SK-N-SH treated with all-trans-retinoic acid at 6 μM for 48 hours (cell line): Measurements from ENCODE around the gene STC2.

ENCODE experiments used
- ATAC-seq: fragments of 200-7000 bp; cut with Tn5 transposase; 3 replicates; pipeline ENCODE4 v1.9.1; 2020; ENCODE audit warnings: mild to moderate bottlenecking, moderate library complexity
- BACH2 ChIP-seq: fragments of 250-450 bp; sonication (Bioruptor Pico); IDR thresholded peaks from 2 replicates; pipeline ENCODE4 v1.9.0; 2021; ENCODE audit warnings: mild to moderate bottlenecking, borderline replicate concordance
- CSDC2 ChIP-seq: fragments of 250-450 bp; sonication (Bioruptor Pico); IDR thresholded peaks from 2 replicates; pipeline ENCODE4 v1.5.0; 2020; ENCODE audit warnings: mild to moderate bottlenecking, moderate library complexity
- ESRRG ChIP-seq: fragments of 250-450 bp; sonication (Bioruptor Pico); IDR thresholded peaks from 2 replicates; pipeline ENCODE4 v1.6.1; 2021; ENCODE audit warnings: mild to moderate bottlenecking
- GLIS3 ChIP-seq: fragments of 250-450 bp; sonication (Bioruptor Pico); IDR thresholded peaks from 2 replicates; pipeline ENCODE4 v1.5.0; 2020; ENCODE audit warnings: mild to moderate bottlenecking, moderate library complexity
- PPARA ChIP-seq: fragments of 250-450 bp; sonication (Bioruptor Pico); IDR thresholded peaks from 2 replicates; pipeline ENCODE4 v1.5.0; 2020; ENCODE audit warnings: mild to moderate bottlenecking, borderline replicate concordance
- SNAI2 ChIP-seq: fragments of 250-450 bp; sonication (Bioruptor Pico); IDR thresholded peaks from 2 replicates; pipeline ENCODE4 v1.5.0; 2020; ENCODE audit warnings: mild to moderate bottlenecking, moderate library complexity
- TCF4 ChIP-seq: fragments of 250-450 bp; sonication (Bioruptor Pico); IDR thresholded peaks from 2 replicates; pipeline ENCODE4 v1.8.0; 2021; ENCODE audit warnings: mild to moderate bottlenecking, moderate library complexity, borderline replicate concordance
- TOX ChIP-seq: fragments of 250-450 bp; sonication (Bioruptor Pico); IDR thresholded peaks from 2 replicates; pipeline ENCODE4 v1.8.0; 2021; ENCODE audit warnings: mild to moderate bottlenecking, moderate library complexity, borderline replicate concordance
- ZC3H10 ChIP-seq: fragments of 250-450 bp; sonication (Bioruptor Pico); IDR thresholded peaks from 2 replicates; pipeline ENCODE4 v1.5.1; 2021; ENCODE audit warnings: mild to moderate bottlenecking, moderate library complexity
- ZFP3 ChIP-seq: fragments of 250-450 bp; sonication (Bioruptor Pico); IDR thresholded peaks from 2 replicates; pipeline ENCODE4 v1.5.0; 2020; ENCODE audit warnings: mild to moderate bottlenecking, moderate library complexity
- ZFP30 ChIP-seq: fragments of 450-650 bp; formaldehyde crosslinking; IDR thresholded peaks from 2 replicates; pipeline ENCODE4 v1.5.0; 2022; ENCODE audit warnings: mild to moderate bottlenecking, moderate library complexity
- ZNF565 ChIP-seq: fragments of 450-650 bp; formaldehyde crosslinking; conservative IDR thresholded peaks from 2 replicates; pipeline ENCODE4 v1.5.0; 2020; ENCODE audit warnings: low read depth, mild to moderate bottlenecking, moderate library complexity
- ZNF70 ChIP-seq: fragments of 450-650 bp; formaldehyde crosslinking; IDR thresholded peaks from 2 replicates; pipeline ENCODE4 v1.5.0; 2020; ENCODE audit warnings: mild to moderate bottlenecking, moderate library complexity
- TF ChIP-seq, protein P1 (sequence below): fragments of 250-450 bp; sonication (Bioruptor Pico); IDR thresholded peaks from 2 replicates; pipeline ENCODE4 v1.8.0; 2021; ENCODE audit warnings: low read depth, mild to moderate bottlenecking, moderate library complexity, borderline replicate concordance
- TF ChIP-seq, protein P2 (sequence below): fragments of 250-450 bp; sonication (Bioruptor Pico); IDR thresholded peaks from 2 replicates; pipeline ENCODE4 v1.5.1; 2020; ENCODE audit warnings: low read depth, mild to moderate bottlenecking, moderate library complexity
- TF ChIP-seq, protein P3 (sequence below): fragments of 250-450 bp; sonication (Bioruptor Pico); IDR thresholded peaks from 2 replicates; pipeline ENCODE4 v1.8.0; 2020; ENCODE audit warnings: mild to moderate bottlenecking, moderate library complexity, borderline replicate concordance
- TF ChIP-seq, protein P4 (sequence below): fragments of 250-450 bp; sonication (Bioruptor Pico); IDR thresholded peaks from 2 replicates; pipeline ENCODE4 v1.5.0; 2020; ENCODE audit warnings: mild to moderate bottlenecking, moderate library complexity
- TF ChIP-seq, protein P5 (sequence below): fragments of 250-450 bp; sonication (Bioruptor Pico); IDR thresholded peaks from 2 replicates; pipeline ENCODE4 v1.5.1; 2021; ENCODE audit warnings: mild to moderate bottlenecking, moderate library complexity

STC2 gene

DNA sequence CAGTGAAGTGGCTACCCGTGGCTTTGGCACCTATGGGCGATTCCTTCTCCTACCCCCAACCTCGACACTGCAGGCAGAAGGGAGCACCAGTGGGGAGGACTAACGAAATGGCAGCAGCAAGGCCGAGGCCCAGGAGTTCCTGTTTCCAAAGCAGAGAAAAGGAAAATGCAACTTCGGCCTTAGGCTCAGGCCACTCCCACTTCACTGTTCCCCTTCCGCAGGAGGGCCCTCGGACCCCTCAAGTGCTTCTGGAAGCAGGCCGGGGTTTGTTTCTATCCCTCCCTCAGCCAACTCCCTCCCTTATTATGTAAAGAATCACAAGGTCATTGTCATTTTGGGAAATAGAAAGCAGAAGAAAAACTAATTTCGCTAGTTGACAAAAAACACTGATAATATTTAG is 56.8 kb downstream of the STC2 start:
- ATAC-seq, result no peak
- TF ChIP-seq ZFP3 (CRISPR knock-in tag), result no peak
- no peak for TF ChIP-seq ZNF565 (CRISPR knock-in tag)
- TF ChIP-seq TCF4 (CRISPR knock-in tag), result no peak
- no peak for TF ChIP-seq ZNF70
- TF ChIP-seq ZFP30, result no peak

DNA sequence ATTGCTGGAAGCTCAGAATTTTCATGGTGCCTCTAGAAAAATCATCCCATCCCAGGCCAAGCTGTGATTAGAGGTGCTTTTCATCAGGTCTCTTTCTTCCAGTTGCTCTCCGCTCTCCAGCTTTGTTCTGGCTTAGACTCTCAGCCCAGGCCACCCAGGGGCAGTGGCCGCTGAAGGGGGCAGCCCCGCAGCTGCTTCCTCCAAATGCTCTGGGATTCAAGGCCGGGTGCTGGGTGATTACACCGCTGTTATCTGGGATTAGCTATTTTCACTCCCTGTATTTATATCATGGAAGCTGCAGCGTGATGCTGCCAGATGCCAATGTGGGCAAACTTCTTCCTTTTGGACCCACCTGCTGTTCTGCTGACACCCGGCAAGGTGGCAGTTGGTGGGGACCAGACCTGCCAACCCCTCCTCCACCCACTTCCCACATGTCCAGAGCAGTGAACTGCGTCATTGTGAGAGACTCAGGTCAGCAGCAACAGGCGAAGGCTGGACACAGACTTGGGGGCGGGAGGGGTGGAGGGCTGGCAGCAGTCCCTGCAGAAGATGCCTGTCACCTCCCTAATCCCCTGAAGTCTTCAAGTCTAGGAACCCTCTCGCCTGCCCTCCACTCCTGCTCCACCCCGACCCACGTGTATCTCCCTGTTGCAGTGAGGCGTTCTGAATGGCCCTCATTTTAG is 59.3 kb downstream of the STC2 start:
- no peak for ATAC-seq
- TF ChIP-seq SNAI2, result no peak
- TF ChIP-seq BACH2 (CRISPR knock-in tag), result no peak
- TF ChIP-seq GLIS3, result no peak
- TF ChIP-seq ESRRG (CRISPR knock-in tag), result no peak
- no peak for TF ChIP-seq PPARA
- TF ChIP-seq CSDC2, result no peak
- no peak for TF ChIP-seq ZC3H10 (CRISPR knock-in tag)
- TF ChIP-seq, protein P1, sequence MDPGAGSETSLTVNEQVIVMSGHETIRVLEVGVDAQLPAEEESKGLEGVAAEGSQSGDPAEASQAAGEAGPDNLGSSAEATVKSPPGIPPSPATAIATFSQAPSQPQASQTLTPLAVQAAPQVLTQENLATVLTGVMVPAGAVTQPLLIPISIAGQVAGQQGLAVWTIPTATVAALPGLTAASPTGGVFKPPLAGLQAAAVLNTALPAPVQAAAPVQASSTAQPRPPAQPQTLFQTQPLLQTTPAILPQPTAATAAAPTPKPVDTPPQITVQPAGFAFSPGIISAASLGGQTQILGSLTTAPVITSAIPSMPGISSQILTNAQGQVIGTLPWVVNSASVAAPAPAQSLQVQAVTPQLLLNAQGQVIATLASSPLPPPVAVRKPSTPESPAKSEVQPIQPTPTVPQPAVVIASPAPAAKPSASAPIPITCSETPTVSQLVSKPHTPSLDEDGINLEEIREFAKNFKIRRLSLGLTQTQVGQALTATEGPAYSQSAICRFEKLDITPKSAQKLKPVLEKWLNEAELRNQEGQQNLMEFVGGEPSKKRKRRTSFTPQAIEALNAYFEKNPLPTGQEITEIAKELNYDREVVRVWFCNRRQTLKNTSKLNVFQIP (CRISPR knock-in tag), result no peak
- TF ChIP-seq ZNF565 (CRISPR knock-in tag), result no peak
- TF ChIP-seq, protein P2, sequence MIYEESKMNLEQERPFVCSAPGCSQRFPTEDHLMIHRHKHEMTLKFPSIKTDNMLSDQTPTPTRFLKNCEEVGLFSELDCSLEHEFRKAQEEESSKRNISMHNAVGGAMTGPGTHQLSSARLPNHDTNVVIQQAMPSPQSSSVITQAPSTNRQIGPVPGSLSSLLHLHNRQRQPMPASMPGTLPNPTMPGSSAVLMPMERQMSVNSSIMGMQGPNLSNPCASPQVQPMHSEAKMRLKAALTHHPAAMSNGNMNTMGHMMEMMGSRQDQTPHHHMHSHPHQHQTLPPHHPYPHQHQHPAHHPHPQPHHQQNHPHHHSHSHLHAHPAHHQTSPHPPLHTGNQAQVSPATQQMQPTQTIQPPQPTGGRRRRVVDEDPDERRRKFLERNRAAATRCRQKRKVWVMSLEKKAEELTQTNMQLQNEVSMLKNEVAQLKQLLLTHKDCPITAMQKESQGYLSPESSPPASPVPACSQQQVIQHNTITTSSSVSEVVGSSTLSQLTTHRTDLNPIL (CRISPR knock-in tag), result no peak
- TF ChIP-seq, protein P3, sequence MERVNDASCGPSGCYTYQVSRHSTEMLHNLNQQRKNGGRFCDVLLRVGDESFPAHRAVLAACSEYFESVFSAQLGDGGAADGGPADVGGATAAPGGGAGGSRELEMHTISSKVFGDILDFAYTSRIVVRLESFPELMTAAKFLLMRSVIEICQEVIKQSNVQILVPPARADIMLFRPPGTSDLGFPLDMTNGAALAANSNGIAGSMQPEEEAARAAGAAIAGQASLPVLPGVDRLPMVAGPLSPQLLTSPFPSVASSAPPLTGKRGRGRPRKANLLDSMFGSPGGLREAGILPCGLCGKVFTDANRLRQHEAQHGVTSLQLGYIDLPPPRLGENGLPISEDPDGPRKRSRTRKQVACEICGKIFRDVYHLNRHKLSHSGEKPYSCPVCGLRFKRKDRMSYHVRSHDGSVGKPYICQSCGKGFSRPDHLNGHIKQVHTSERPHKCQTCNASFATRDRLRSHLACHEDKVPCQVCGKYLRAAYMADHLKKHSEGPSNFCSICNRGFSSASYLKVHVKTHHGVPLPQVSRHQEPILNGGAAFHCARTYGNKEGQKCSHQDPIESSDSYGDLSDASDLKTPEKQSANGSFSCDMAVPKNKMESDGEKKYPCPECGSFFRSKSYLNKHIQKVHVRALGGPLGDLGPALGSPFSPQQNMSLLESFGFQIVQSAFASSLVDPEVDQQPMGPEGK (CRISPR knock-in tag), result no peak
- TF ChIP-seq TOX (CRISPR knock-in tag), result no peak
- TF ChIP-seq, protein P4, sequence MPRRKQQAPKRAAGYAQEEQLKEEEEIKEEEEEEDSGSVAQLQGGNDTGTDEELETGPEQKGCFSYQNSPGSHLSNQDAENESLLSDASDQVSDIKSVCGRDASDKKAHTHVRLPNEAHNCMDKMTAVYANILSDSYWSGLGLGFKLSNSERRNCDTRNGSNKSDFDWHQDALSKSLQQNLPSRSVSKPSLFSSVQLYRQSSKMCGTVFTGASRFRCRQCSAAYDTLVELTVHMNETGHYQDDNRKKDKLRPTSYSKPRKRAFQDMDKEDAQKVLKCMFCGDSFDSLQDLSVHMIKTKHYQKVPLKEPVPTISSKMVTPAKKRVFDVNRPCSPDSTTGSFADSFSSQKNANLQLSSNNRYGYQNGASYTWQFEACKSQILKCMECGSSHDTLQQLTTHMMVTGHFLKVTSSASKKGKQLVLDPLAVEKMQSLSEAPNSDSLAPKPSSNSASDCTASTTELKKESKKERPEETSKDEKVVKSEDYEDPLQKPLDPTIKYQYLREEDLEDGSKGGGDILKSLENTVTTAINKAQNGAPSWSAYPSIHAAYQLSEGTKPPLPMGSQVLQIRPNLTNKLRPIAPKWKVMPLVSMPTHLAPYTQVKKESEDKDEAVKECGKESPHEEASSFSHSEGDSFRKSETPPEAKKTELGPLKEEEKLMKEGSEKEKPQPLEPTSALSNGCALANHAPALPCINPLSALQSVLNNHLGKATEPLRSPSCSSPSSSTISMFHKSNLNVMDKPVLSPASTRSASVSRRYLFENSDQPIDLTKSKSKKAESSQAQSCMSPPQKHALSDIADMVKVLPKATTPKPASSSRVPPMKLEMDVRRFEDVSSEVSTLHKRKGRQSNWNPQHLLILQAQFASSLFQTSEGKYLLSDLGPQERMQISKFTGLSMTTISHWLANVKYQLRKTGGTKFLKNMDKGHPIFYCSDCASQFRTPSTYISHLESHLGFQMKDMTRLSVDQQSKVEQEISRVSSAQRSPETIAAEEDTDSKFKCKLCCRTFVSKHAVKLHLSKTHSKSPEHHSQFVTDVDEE (CRISPR knock-in tag), result no peak
- no peak for TF ChIP-seq ZNF70
- TF ChIP-seq, protein P5, sequence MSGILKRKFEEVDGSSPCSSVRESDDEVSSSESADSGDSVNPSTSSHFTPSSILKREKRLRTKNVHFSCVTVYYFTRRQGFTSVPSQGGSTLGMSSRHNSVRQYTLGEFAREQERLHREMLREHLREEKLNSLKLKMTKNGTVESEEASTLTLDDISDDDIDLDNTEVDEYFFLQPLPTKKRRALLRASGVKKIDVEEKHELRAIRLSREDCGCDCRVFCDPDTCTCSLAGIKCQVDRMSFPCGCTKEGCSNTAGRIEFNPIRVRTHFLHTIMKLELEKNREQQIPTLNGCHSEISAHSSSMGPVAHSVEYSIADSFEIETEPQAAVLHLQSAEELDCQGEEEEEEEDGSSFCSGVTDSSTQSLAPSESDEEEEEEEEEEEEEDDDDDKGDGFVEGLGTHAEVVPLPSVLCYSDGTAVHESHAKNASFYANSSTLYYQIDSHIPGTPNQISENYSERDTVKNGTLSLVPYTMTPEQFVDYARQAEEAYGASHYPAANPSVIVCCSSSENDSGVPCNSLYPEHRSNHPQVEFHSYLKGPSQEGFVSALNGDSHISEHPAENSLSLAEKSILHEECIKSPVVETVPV, result no peak
- no peak for TF ChIP-seq ZFP30

DNA sequence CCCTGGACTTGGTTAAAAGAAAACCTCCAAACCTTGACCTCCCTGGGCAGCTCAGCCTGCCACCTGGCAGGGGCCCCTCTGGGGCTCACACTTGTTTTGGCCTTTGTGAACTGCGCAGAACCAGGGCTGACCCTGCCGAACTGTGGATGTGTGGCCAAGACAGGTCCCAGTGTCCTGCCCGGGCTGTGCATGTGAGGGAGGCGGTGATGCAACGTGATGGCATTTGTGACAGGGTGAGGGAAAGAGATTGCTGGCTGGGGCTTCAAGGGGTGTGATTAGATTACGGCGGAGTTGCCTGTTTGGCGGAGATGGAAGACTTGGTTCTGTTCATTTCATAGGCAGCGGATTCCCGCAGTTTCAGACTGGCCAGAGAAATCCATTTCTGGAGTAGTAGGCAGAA is 62.8 kb downstream of the STC2 start:
- no peak for TF ChIP-seq BACH2 (CRISPR knock-in tag)
- TF ChIP-seq, protein P5, result no peak
- TF ChIP-seq ZFP30, result no peak
- TF ChIP-seq, protein P1 (CRISPR knock-in tag), result no peak
- no peak for TF ChIP-seq TCF4 (CRISPR knock-in tag)
- no peak for TF ChIP-seq ZNF70
- no peak for ATAC-seq
